NK-92 (cell line): ENCODE data around the gene ACTN1.

Experiments
- DNase-seq: peaks from one replicate; lab custom pipeline; 2025; ENCODE audit not compliant: unreplicated experiment; lab: John Stamatoyannopoulos, UW

The ACTN1 gene

GRCh38 chr14:68919129-68919927 lies 59.8 kb downstream of the ACTN1 start:
- DNase-seq, result no peak

DNA sequence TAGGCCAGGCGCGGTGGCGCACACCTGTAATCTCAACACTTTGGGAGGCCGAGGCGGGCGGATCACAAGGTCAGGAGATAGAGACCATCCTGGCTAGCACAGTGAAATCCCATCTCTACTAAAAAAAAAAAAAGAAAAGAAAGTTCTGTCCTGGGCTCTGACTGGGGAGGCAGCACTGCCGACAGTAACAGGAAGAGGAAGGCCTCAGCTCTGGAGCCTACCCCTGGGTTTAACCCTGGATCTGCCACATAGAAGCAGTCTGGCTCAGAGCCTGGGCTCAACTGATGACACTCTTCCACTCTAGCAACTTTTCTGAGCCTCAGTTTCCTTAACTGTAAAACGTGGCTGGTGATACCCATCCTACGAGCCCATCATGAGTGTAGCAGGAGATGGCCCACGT lies 60.5 kb downstream of the ACTN1 start:
- DNase-seq, result no peak

DNA sequence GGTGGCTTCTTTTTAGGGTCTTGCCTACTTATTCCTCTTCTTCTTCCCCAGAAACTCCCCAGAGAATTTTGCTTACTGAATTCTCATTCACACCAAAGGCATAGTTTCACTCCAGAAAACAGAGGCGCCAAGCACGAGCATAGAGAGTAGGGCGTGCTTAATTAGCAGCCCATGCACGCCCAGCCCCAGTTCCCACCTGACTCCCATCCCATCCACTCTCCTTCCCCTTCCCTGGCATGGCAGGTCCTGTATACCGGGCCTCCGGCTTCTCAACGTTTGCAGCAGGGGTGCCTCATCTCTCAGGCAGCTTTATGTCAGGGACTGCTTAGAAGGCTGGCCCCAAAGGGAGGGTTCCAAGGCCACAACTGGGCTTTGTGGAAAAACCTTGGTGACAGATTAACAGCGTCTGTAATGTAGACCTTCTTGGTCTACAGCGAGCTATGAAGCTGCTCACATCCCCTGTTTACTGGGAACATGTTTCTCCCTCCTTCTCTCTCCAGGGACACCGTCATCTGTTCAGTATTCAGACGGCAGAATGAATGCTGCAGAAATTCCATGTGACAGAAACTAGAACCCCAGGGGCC lies 62.7 kb downstream of the ACTN1 start:
- no peak for DNase-seq

DNA sequence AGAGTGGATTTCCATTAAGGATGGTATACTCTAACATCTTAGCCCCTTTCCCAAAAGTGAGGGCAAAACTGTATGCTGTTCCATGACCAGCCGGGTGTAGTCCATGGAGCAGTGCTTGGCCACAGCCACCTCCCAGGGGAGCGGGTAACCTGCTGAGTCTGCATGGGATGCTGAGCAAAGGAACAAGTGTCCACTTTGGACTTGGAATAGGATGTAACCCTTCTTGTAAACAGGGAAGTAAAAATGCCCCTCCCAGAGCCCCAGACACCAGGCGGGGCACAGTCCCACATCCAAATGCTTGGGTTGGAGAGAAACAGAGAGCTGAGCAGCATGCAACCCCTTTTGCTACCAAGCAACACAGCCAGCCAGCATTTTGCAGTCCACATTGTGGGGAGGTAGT lies 65.6 kb downstream of the ACTN1 start:
- DNase-seq, result no peak

GRCh38 chr14:68911594-68912227 lies 67.4 kb downstream of the ACTN1 start:
- DNase-seq, result no peak

- DNase-seq, result no peak
These were observed 68.6 kb downstream of the ACTN1 start for GRCh38 chr14:68910540-68910939.

GRCh38 chr14:68908803-68909202 lies 70.3 kb downstream of the ACTN1 start:
- DNase-seq, result no peak

DNA sequence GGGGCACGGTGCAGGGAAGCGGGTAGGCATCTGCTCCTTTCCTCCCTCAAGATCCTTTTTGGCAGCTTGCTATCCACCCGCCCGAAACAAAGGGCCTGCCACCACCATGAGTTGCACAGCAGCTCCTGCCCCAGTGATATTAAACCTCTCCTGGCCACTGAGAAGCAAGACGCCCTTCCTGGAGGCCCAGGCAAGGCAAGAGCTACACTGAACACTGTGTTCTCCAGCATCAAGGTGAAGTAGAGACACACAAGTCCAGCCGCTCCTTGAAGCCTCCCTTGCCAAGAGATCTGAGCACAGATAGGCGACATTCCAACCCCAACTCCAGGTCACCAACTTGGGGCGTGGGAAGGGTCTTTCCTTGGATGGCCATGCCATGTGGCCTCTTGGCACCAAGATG lies 70.9 kb downstream of the ACTN1 start:
- DNase-seq, result no peak

DNA sequence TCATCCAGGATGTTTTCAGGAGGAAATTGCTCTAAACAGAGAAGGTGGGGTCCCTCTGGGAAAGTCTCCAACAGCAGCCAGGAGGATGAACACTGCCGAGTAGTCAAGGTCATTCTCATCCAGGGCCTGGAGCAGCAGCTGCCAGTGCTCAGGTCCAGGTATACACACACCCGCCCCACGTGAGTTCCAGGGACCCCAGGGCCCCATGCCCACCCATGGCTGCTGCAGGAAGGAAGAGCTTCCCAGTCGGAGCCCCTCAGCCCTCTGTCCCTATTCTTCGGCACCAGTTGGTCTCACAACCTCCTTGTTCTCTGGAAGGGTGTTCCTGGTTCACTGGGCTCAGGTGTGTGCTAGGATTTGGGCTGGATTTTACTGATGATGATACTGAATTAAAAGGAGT lies 72.7 kb downstream of the ACTN1 start:
- no peak for DNase-seq

- DNase-seq, result no peak
These were observed 73.8 kb downstream of the ACTN1 start for GRCh38 chr14:68905107-68905895.

DNA sequence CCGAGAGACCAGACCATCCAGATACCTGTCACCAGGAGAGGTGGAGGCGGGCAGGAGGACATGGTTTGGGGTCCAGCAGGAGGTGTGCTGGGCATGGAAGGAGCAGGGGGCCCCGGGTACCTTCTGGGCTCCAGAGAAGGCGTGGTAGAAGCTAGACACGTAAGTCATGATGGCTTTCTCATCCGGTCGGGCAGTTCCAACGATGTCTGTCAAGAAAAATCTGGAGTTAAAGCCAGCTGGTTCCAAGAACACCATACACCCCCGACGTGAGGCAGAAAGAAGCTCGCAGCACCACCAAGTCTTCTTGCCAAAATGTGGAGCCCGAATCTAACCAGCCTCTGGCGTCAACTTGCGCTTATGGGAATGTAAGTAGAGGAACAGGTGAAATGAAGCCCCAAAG lies 76.7 kb downstream of the ACTN1 start:
- no peak for DNase-seq

DNA sequence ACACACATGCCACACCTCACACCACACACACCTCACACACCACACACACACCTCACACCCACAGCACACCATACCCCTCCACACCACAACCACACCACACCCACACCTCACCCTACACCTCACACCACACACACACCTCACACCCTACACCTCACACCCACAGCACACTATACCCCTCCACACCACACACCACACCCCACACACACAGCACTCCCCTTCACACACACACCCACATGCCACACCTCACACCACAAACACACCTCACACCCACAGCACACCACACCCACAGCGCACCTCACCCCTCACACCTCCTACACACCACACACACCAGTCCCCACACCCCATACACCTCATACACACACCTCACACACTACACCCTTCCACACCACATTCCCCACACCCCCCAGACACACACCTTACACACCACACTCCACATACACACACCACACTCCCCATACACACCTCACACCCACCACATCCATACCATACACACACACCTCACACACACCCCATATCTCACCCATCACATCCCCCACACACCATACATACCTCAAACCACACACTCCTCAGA lies 80.0 kb downstream of the ACTN1 start:
- no peak for DNase-seq

GRCh38 chr14:68898248-68899032 lies 80.7 kb downstream of the ACTN1 start:
- no peak for DNase-seq

GRCh38 chr14:68897559-68898155 lies 81.4 kb downstream of the ACTN1 start:
- DNase-seq, result no peak

DNA sequence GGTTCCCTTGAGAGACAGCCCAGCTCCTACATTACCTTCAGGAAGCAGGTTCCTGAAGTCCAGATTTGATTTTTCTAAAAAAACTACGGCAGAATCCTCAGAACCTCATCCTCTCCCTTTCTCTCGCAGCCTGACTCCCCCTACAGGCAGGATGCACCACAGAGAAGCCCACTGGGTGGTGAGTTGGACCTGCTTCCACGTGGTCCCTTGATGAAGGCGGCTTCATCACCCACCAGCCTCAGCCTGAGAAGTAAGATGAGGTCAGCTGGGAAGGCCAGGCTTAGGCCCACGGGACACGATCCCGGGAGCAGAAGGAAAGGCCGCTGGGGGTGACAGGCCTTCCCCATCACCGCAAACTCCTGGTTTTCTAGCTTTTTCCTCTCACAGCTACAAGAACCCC lies 83.0 kb downstream of the ACTN1 start:
- DNase-seq, result no peak

DNA sequence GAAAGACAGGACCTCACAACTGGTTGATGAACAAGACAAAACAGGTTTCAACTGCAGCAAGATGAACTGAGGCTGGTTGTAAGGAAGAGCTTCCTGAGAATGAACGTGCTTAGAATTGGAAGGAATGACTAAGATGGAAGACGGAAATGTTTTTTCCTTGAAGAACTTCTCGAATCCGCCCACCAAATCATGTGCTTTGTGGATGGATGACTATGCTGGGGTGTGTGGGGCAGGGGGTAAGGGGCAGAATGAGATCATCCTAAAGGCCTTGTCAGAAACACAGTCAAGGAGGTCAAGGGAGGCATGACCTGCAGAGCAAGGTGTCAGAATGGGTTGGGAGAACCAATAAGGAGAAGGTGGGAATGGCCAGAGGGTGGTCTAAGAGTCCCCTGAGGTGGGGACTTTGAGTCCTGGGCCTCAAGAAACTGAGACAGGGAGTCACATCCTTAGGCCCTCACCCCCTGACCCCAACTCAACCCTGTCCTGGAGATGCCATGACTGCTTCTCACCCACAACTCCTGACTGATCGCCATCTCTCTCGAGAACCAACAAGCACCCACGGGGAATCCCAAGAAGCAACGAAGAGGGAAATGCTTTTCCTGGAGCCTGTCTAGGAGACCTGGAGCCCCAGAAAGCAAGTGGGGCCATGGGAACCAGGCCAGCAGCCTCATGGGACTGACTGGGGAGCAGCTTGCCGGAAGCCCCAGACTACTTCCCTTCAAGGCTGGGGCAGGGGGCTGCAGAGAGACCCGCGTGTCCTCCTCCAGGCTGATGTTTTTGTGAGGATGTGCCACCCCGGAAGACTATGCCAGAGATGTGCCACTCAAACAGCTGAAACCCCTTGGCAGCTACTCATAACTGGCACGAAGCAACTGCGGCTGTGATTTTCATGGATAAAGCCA lies 84.0 kb downstream of the ACTN1 start:
- DNase-seq, result no peak

DNA sequence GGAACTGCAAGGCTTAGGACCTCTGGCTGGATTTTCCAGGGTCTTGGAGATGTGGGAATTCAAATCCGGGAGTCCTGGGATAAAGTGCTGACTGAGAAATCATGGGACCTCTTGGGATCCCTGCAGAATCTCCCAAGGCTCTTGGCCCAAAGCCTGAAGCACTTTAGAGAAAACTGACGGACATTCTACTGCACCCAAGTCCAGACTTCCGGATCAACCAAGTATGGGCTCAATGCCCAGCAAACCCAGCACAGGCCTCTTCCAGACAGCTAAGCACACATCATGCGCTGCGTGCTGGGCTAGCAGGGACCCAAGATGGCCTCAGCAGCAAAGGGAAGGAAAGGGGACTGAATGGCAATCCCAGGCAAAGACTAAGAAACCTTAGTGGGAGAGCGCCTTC lies 85.0 kb downstream of the ACTN1 start:
- DNase-seq, result no peak

DNA sequence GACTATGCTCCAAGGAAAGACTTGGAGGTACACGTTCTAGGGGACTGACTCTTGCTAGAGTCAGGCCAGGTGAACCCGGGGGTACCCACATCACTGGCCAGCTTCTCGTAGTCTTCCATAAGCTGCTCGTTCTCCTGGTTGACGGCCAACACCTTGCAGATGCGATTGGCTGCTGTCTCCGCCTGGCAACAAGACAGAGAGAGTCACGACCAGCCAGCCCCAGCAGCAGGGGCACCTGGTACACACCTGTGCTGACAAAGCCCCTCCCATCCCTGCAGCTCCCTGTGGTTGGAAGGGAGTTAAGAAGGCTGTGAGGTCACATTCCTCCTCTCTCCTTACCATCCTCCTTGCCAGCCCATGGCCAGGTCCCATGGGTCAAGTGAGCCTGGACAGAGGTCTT lies 85.5 kb downstream of the ACTN1 start:
- DNase-seq, result no peak

DNA sequence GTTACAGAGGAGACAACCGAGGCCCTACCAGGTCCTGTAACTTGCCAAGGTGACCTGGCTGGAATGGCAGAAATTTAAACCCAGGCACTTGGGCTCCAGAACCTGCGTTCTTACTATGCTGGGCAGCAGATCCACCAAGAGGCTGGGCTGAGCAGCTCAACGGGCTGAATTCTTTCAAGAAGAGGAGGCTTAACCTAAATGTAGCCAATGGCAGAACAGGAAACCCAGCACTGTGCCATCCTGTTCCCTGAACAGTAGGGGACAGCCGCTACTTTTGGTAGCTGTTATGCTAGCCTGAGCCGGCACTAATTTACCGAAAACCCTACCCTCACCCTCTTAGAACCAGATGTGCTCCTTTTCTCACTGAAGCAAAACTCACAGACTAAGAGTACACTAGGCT lies 86.1 kb downstream of the ACTN1 start:
- no peak for DNase-seq
